Measurements from ENCODE around the gene DPP4.

GRCh38 chr2:161997916-161998471 is 76.0 kb downstream of the DPP4 start:
- no peak for TF ChIP-seq EZH2 (IDR thresholded peaks at IDR 0.05; ENCODE audit: insufficient read depth, poor library complexity, severe bottlenecking)
- no peak for TF ChIP-seq EZH2phosphoT487 (IDR thresholded peaks at IDR 0.05; ENCODE audit: insufficient read depth, low read depth)
